ENCODE measurements around the gene PDZRN4.

Gene PDZRN4

GRCh38 chr12:41479426-41479825 lies 291.3 kb downstream of the PDZRN4 start:
- TF ChIP-seq CTCF (IDR thresholded peaks at IDR 0.05; ENCODE audit: low read length, missing control alignments): no peak
- no peak overlapping the region for H3K4me3 ChIP-seq (replicated peaks; ENCODE audit: low read depth, low read length)
- DNase-seq (ENCODE audit: low read depth): no peak

DNA sequence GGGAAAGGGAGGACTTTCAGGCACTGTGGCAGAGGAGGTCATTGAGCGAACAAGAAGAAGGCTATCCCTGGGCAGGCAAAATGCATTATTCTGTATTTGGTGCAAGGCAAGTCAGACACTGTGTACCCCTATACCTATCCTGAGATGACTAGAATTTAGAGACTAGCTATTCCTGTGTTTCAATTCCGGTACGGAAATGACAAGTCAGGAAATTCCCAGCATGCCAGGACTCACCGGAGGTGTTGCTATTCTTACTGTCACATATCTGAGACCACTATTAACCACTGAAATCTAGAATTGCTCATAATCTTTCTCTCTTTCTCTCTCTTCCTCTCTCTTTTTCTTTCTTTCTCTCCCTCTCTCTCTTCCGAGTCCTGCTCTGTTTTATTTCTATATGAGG lies 297.1 kb downstream of the PDZRN4 start:
- no peak overlapping the region for H3K4me3 ChIP-seq (replicated peaks; ENCODE audit: low read depth, low read length)
- DNase-seq (ENCODE audit: low read depth): peak; percentile 3
- no peak for TF ChIP-seq CTCF (IDR thresholded peaks at IDR 0.05; ENCODE audit: low read length, missing control alignments)

GRCh38 chr12:41486718-41487117 lies 298.6 kb downstream of the PDZRN4 start:
- DNase-seq (ENCODE audit: low read depth): peak; percentile 16

GRCh38 chr12:41496009-41496408 lies 307.9 kb downstream of the PDZRN4 start:
- TF ChIP-seq CTCF (IDR thresholded peaks at IDR 0.05; ENCODE audit: low read length, missing control alignments): no peak
- no peak overlapping the region for H3K4me3 ChIP-seq (replicated peaks; ENCODE audit: low read depth, low read length)
- no peak for DNase-seq (ENCODE audit: low read depth)

More at GRCh38 chr12:41486718-41487117, 298.6 kb downstream of the PDZRN4 start:
- H3K4me3 ChIP-seq (replicated peaks; ENCODE audit: low read depth, low read length): no peak overlapping the region
- TF ChIP-seq CTCF (IDR thresholded peaks at IDR 0.05; ENCODE audit: low read length, missing control alignments): no peak

- H3K4me3 ChIP-seq (replicated peaks; ENCODE audit: low read depth, low read length): no peak overlapping the region
- no peak for DNase-seq (ENCODE audit: low read depth)
- no peak for TF ChIP-seq CTCF (IDR thresholded peaks at IDR 0.05; ENCODE audit: low read length, missing control alignments)
These were observed 309.3 kb downstream of the PDZRN4 start for GRCh38 chr12:41497409-41497808.

DNA sequence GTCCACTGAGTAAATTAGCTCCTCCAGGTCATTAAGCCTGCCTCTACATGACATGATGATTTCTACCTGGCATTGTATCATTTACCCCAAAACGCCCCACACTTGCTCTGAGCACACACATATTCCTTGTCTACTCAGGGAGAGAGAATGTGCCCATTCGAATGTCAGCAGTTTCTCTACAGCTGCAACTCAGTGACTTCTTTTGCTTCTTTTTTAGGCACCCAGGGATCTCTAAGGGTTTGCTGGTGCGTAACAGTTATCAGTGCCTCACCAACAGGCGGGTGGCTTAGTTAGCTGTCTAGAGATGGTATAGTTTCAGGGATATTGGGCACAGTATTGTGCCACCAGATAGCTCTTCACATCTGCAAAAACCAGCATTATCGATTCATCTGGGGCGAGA lies 316.9 kb downstream of the PDZRN4 start:
- no peak for DNase-seq (ENCODE audit: low read depth)
- no peak for TF ChIP-seq CTCF (IDR thresholded peaks at IDR 0.05; ENCODE audit: low read length, missing control alignments)
- no peak overlapping the region for H3K4me3 ChIP-seq (replicated peaks; ENCODE audit: low read depth, low read length)

GRCh38 chr12:41507286-41507685 lies 319.2 kb downstream of the PDZRN4 start:
- TF ChIP-seq CTCF (IDR thresholded peaks at IDR 0.05; ENCODE audit: low read length, missing control alignments): no peak
- DNase-seq (ENCODE audit: low read depth): no peak
- H3K4me3 ChIP-seq (replicated peaks; ENCODE audit: low read depth, low read length): no peak overlapping the region

All from fibroblast of pulmonary artery (primary cell).